ENCODE results near the gene IBA57. TPM values are rescaled to one million over a fixed set of nuclear protein-coding genes. Genes with fewer than 3 reads are reported as not detected.

The IBA57 gene
- 1 to 10 TPM in 11 of 12 donors, not detected in 1; 3.6 to 9.5 (median 4.2) TPM for polyA plus RNA-seq (ENCODE audit: insufficient read length in 12 of 12)
- long read RNA-seq, donor 1, full-length matches to known transcripts, result 3 of 3 reads
- long read RNA-seq, donor 1, partial matches to known transcripts, result 0 of 3 reads
- long read RNA-seq, donor 1, other reads (novel, unspliced or antisense), result 0 of 3 reads
- long read RNA-seq, donor 2, full-length matches to known transcripts, result 3 of 3 reads
- long read RNA-seq, donor 2, partial matches to known transcripts, result 0 of 3 reads
- long read RNA-seq, donor 2, other reads (novel, unspliced or antisense), result 0 of 3 reads
- long read RNA-seq, donor 3, full-length matches to known transcripts, result 1 of 1 reads
- long read RNA-seq, donor 3, partial matches to known transcripts, result 0 of 1 reads
- long read RNA-seq, donor 3, other reads (novel, unspliced or antisense), result 0 of 1 reads
- long read RNA-seq, donor 4, result 0 reads
- long read RNA-seq, donor 5, full-length matches to known transcripts, result 3 of 3 reads
- long read RNA-seq, donor 5, partial matches to known transcripts, result 0 of 3 reads
- long read RNA-seq, donor 5, other reads (novel, unspliced or antisense), result 0 of 3 reads
- long read RNA-seq, donor 6, result 0 reads
- long read RNA-seq, donor 7, full-length matches to known transcripts, result 1 of 1 reads
- long read RNA-seq, donor 7, partial matches to known transcripts, result 0 of 1 reads
- long read RNA-seq, donor 7, other reads (novel, unspliced or antisense), result 0 of 1 reads
- long read RNA-seq, donor 8, result 0 reads
- long read RNA-seq, donor 9, result 0 reads
- long read RNA-seq, donor 10, result 0 reads
- long read RNA-seq, donor 11, full-length matches to known transcripts, result 3 of 3 reads
- long read RNA-seq, donor 11, partial matches to known transcripts, result 0 of 3 reads
- long read RNA-seq, donor 11, other reads (novel, unspliced or antisense), result 0 of 3 reads

- DNase-seq, result peak; percentile 99
These were observed at the start of gene IBA57 for GRCh38 chr1:228165372-228166169. IBA57 (plus strand) TSS chr1:228165804; CDS start chr1:228165817, 13 bp downstream.

GRCh38 chr1:228117335-228117734 is 48.3 kb upstream of the IBA57 start:
- no peak for DNase-seq

GRCh38 chr1:228118040-228118439 is 47.6 kb upstream of the IBA57 start:
- no peak for DNase-seq

- no peak for DNase-seq
These were observed 45.3 kb upstream of the IBA57 start for GRCh38 chr1:228120351-228120750.

GRCh38 chr1:228120857-228121489 is 44.6 kb upstream of the IBA57 start:
- no peak for DNase-seq

GRCh38 chr1:228122921-228123441 is 42.6 kb upstream of the IBA57 start:
- DNase-seq, result no peak

GRCh38 chr1:228123505-228123904 is 42.1 kb upstream of the IBA57 start:
- DNase-seq, result no peak

- DNase-seq, result no peak
These were observed 40.4 kb upstream of the IBA57 start for GRCh38 chr1:228125185-228125584.

GRCh38 chr1:228131766-228132165 is 33.8 kb upstream of the IBA57 start:
- no peak for DNase-seq

GRCh38 chr1:228134591-228134990 is 31.0 kb upstream of the IBA57 start:
- DNase-seq, result no peak

GRCh38 chr1:228136901-228137300 is 28.7 kb upstream of the IBA57 start:
- no peak for DNase-seq

GRCh38 chr1:228139406-228139930 is 26.1 kb upstream of the IBA57 start:
- DNase-seq, result no peak

- DNase-seq, result peak; percentile 98
These were observed 25.5 kb upstream of the IBA57 start, which contains the start of gene GUK1 for GRCh38 chr1:228139931-228140723. GUK1 (plus strand) TSS chr1:228140279; CDS start chr1:228140303, 24 bp downstream.

- no peak for DNase-seq
These were observed 24.8 kb upstream of the IBA57 start for GRCh38 chr1:228140724-228141225.

- DNase-seq, result no peak
These were observed 24.2 kb upstream of the IBA57 start for GRCh38 chr1:228141226-228142044.

GRCh38 chr1:228142155-228142691 is 23.4 kb upstream of the IBA57 start:
- no peak for DNase-seq

- no peak for DNase-seq
These were observed 22.9 kb upstream of the IBA57 start for GRCh38 chr1:228142701-228143136.

GRCh38 chr1:228143480-228144192 is 22.0 kb upstream of the IBA57 start:
- DNase-seq, result no peak

All from muscle of arm (tissue), 14 donors.